Lower lobe of right lung (tissue), 2 donors: ENCODE results near the gene CCDC85C. TPM values are rescaled to one million over a fixed set of nuclear protein-coding genes. Genes with fewer than 3 reads are reported as not detected.
A peak's percentile ranks its signal among the peaks of the same experiment; 100 is the strongest.

ENCODE experiments used
- ATAC-seq, 2 donors: fragments of 200-7000 bp; cut with Tn5 transposase; one replicate each; pipeline ENCODE4 v1.9.1; 2020 to 2022; ENCODE audit warnings: mild to moderate bottlenecking in 2 of 2, moderate library complexity in 2 of 2
- DNase-seq: peaks from one replicate; pipeline ENCODE4 v3.0.0-alpha.2; 2020
- H3K27ac ChIP-seq: fragments of 200-600 bp; one replicate; pipeline ENCODE4 v1.8.0; 2022
- H3K27me3 ChIP-seq: fragments of 200-600 bp; one replicate; pipeline ENCODE4 v1.8.0; 2022; ENCODE audit warnings: low read depth
- H3K36me3 ChIP-seq: fragments of 200-600 bp; one replicate; pipeline ENCODE4 v1.8.0; 2022; ENCODE audit warnings: mild to moderate bottlenecking
- H3K4me1 ChIP-seq: fragments of 200-600 bp; one replicate; pipeline ENCODE4 v1.8.0; 2022
- H3K4me3 ChIP-seq: fragments of 200-600 bp; one replicate; pipeline ENCODE4 v1.8.0; 2022; ENCODE audit warnings: mild to moderate bottlenecking
- H3K9me3 ChIP-seq: fragments of 200-600 bp; one replicate; pipeline ENCODE4 v1.8.0; 2022
- CTCF ChIP-seq: fragments of 200-600 bp; IDR thresholded peaks from one replicate; pipeline ENCODE4 v1.8.0; 2022; ENCODE audit warnings: antibody characterized with exemption, mild to moderate bottlenecking
- intact Hi-C: fragments of 100-400 bp; cut with DNase I; formaldehyde crosslinking; loops from one replicate; pipeline ENCODE4 v1.11.0; 2022
- total RNA-seq: library from RNA; stranded (reverse); fragmentation: NEBNext Ultra II Directional; extraction: Animal tissue kit (Norgen Biotek cat#: 25700); gene quantifications from one replicate; pipeline ENCODE4 v1.2.1, GENCODE V29; 2021
- donor health status: DM: no; HTN: yes; CAD: no; lungs with severe emphysema.

CCDC85C gene
- total RNA-seq, 1 donor from 2014 or later = 15.3 TPM

GRCh38 chr14:99535908-99536778 is 67.9 kb downstream of the CCDC85C start:
- TF ChIP-seq CTCF = no peak
- no peaks in the 10 kb centered on the region for H3K36me3 ChIP-seq
- no peak for ATAC-seq
- H3K27me3 ChIP-seq = no peaks in the 10 kb centered on the region
- intact Hi-C loops = no loop called here
- no peak for DNase-seq
- no peak overlapping the region for H3K27ac ChIP-seq
- H3K4me3 ChIP-seq = no peak overlapping the region
- H3K9me3 ChIP-seq = no peaks in the 10 kb centered on the region
- peaks cover 8% of the 10 kb centered on the region for H3K4me1 ChIP-seq

DNA sequence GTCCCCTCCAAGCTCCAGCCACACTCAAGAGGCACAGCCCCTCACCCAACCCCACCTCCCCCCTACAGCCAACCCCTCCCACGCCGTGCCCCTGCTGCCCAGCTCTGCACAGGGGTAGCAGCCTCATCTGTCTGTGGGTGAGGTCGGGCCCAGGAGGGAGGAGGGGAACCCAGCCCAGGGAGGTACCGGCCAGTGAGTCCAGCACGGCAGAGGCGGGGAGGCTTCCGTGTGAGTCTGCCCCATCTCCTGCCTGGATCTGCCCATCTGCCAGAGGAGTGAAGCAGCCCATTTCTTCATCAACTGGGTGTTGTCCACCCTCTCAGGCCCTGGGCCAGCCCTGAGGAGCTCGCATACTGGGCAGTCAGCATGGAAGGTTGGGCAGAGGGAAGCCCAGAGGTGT is 68.6 kb downstream of the CCDC85C start:
- intact Hi-C loops = no loop called here
- no peak for ATAC-seq
- H3K4me1 ChIP-seq = peaks cover 5% of the 10 kb centered on the region

DNA sequence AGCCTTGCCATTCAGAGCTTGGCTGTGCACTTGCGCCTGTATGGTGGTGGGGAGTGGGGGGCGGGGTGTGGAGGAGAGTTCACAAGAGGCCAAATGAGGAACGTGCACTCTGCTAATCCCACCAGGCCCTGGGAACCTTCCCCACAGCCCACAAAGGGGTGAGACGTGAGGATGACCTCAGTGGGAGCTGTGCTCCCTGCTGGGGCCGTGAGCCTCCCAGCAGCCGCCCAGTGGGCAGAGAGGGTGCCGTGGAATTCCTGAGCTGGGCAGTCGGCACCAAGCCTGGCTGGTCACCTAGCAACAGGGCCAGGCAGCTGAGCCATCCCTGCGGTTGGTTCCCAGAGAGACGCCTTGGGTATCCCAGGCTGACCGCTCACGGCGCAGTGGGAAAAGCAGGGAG is 69.1 kb downstream of the CCDC85C start:
- no peak overlapping the region for H3K27ac ChIP-seq
- H3K36me3 ChIP-seq = no peaks in the 10 kb centered on the region
- H3K4me3 ChIP-seq = no peak overlapping the region
- DNase-seq = no peak
- TF ChIP-seq CTCF = no peak
- intact Hi-C loops = no loop called here
- H3K27me3 ChIP-seq = no peaks in the 10 kb centered on the region
- H3K9me3 ChIP-seq = no peaks in the 10 kb centered on the region
- peak in 1 of 2 donors; percentile 5 for ATAC-seq
- H3K4me1 ChIP-seq = peaks cover 5% of the 10 kb centered on the region

More for the DNA sequence above, 68.6 kb downstream of the CCDC85C start:
- no peak overlapping the region for H3K4me3 ChIP-seq
- H3K36me3 ChIP-seq = no peaks in the 10 kb centered on the region
- no peak for TF ChIP-seq CTCF
- no peaks in the 10 kb centered on the region for H3K27me3 ChIP-seq
- H3K27ac ChIP-seq = no peak overlapping the region
- no peak for DNase-seq
- H3K9me3 ChIP-seq = no peaks in the 10 kb centered on the region

DNA sequence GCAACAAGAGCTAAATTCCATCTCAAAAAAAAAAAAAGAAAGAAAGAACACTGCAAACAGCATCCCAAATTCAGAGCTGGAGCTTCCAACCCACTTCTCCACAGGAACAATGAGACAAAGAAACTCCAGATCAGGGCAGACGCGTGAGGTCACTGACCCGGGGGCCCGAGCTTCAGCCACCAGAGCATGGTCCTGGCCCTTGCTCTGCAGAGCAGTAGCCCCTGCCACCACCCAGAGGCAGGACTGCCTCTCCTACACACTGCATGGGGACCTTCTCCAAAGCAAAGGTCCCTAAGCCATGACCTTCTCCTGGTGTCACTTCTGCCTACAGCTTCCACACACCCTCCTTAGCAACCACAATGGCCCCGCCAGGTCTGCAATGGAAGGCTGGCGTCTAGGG is 69.7 kb downstream of the CCDC85C start:
- Histone ChIP-seq H3K4me1 (peaks cover 5% of the 10 kb centered on the region), H3K4me3 (no peak overlapping the region), H3K27me3 (no peaks in the 10 kb centered on the region), H3K9me3 (no peaks in the 10 kb centered on the region), H3K27ac (no peak overlapping the region), H3K36me3 (no peaks in the 10 kb centered on the region)
- intact Hi-C loops = no loop called here
- DNase-seq (no peak), ATAC-seq (no peak)
- no peak for TF ChIP-seq CTCF

DNA sequence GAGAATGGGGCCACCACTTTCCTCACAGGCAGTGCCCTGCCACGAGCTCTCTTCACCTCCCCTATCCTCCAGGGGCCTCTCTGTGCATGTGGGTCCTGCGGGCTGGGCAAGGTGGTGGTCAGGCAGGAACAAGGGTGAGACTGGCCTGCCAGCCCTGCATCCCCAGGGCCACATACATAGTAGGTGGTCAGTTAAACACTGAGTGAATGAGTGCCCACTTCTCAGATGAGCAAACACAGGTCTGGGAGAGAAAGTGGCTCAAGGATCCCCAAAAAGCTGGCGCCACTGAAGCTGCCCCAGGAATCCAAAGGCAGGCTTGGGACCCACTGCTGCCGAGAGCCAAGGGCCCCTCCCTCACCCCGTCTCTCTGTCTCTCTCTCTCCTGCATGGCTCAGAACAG is 71.7 kb downstream of the CCDC85C start:
- Histone ChIP-seq H3K4me3 (no peak overlapping the region), H3K36me3 (no peaks in the 10 kb centered on the region), H3K27ac (no peak overlapping the region), H3K9me3 (no peaks in the 10 kb centered on the region), H3K4me1 (no peaks in the 10 kb centered on the region), H3K27me3 (no peaks in the 10 kb centered on the region)
- intact Hi-C loops = no loop called here
- TF ChIP-seq CTCF = no peak
- no peak for DNase-seq
- no peak for ATAC-seq
